Neural cell (in vitro differentiated cells): Measurements from ENCODE around the gene GRM3. TPM values are rescaled to one million over a fixed set of nuclear protein-coding genes. Genes with fewer than 3 reads are reported as not detected.
A peak's percentile ranks its signal among the peaks of the same experiment; 100 is the strongest.

Experiments
- H2AFZ ChIP-seq: fragments of 200-600, 300-800 bp; sonication (generic), shearing (Covaris generic); 2 replicates; pipeline ENCODE4 v1.6.0; 2014; ENCODE audit warnings: low read depth, mild to moderate bottlenecking, antibody characterized with exemption, low read length, moderate library complexity
- H3F3A ChIP-seq: fragments of 200-600 bp; shearing (Covaris generic); 2 replicates; pipeline ENCODE4 v1.6.1; 2016; ENCODE audit warnings: mild to moderate bottlenecking, moderate library complexity, mixed read lengths, antibody characterized with exemption, low read length; ENCODE audit not compliant: insufficient read depth, poor library complexity, severe bottlenecking
- H3K27ac ChIP-seq: fragments of 200-600, 300-800 bp; sonication (generic), shearing (Covaris generic); 2 replicates; pipeline ENCODE4 v1.5.1; 2014; ENCODE audit warnings: mild to moderate bottlenecking, low read length, moderate library complexity
- H3K27me3 ChIP-seq: fragments of 300-800, 200-600 bp; sonication (generic), shearing (Covaris generic); 2 replicates; pipeline ENCODE4 v1.6.0; 2014; ENCODE audit warnings: mild to moderate bottlenecking, low read depth, low read length, moderate library complexity; ENCODE audit not compliant: insufficient read depth
- H3K36me3 ChIP-seq: fragments of 300-800, 200-600 bp; sonication (generic), shearing (Covaris generic); 2 replicates; pipeline ENCODE4 v1.5.1; 2014; ENCODE audit warnings: mild to moderate bottlenecking, antibody characterized with exemption, low read length, moderate library complexity; ENCODE audit not compliant: insufficient read depth
- H3K4me2 ChIP-seq: fragments of 300-800, 200-600 bp; sonication (generic), shearing (Covaris generic); 2 replicates; pipeline ENCODE4 v1.6.0; 2014; ENCODE audit warnings: mild to moderate bottlenecking, low read length
- H3K4me3 ChIP-seq: fragments of 300-800, 200-600 bp; sonication (generic), shearing (Covaris generic); 2 replicates; pipeline ENCODE4 v1.5.1; 2014; ENCODE audit warnings: mild to moderate bottlenecking, low read length, moderate library complexity
- H3K79me2 ChIP-seq: fragments of 200-600 bp; shearing (Covaris generic); replicated peaks from 2 replicates; pipeline ENCODE4 v1.6.0; 2014; ENCODE audit warnings: mild to moderate bottlenecking, low read length, moderate library complexity; ENCODE audit not compliant: insufficient read depth
- H3K9ac ChIP-seq: fragments of 300-800, 200-600 bp; sonication (generic), shearing (Covaris generic); 2 replicates; pipeline ENCODE4 v1.6.1; 2016; ENCODE audit warnings: mild to moderate bottlenecking, low read length, mixed read lengths
- H3K9me2 ChIP-seq: fragments of 200-600 bp; shearing (Covaris generic); 2 replicates; pipeline ENCODE4 v1.6.1; 2016; ENCODE audit warnings: mild to moderate bottlenecking, low read length, mixed read lengths; ENCODE audit not compliant: insufficient read depth
- H3K9me3 ChIP-seq: fragments of 200-600, 300-800 bp; sonication (generic), shearing (Covaris generic); 2 replicates; pipeline ENCODE4 v1.6.1; 2016; ENCODE audit warnings: mild to moderate bottlenecking, mixed run types, low read length, moderate library complexity, mixed read lengths
- H4K20me1 ChIP-seq: fragments of 200-600 bp; shearing (Covaris generic); 2 replicates; pipeline ENCODE4 v1.6.1; 2016; ENCODE audit warnings: mild to moderate bottlenecking, mixed run types; ENCODE audit not compliant: insufficient read depth
- CTCF ChIP-seq: fragments of 450-650 bp; IDR thresholded peaks from 2 replicates; pipeline ENCODE4 v1.5.1; 2014; ENCODE audit warnings: antibody characterized with exemption, mild to moderate bottlenecking, moderate library complexity; ENCODE audit not compliant: poor library complexity, severe bottlenecking
- EP300 ChIP-seq: fragments of 450-650 bp; conservative IDR thresholded peaks from 2 replicates; pipeline ENCODE4 v1.6.1; 2014; ENCODE audit warnings: antibody characterized with exemption, mild to moderate bottlenecking, moderate library complexity; ENCODE audit not compliant: poor library complexity, severe bottlenecking
- MXI1 ChIP-seq: fragments of 450-650 bp; conservative IDR thresholded peaks from 2 replicates; pipeline ENCODE4 v1.6.1; 2014; ENCODE audit warnings: antibody characterized with exemption, mild to moderate bottlenecking; ENCODE audit not compliant: poor library complexity, severe bottlenecking
- RAD21 ChIP-seq: fragments of 450-650 bp; conservative IDR thresholded peaks from 2 replicates; pipeline ENCODE4 v1.6.1; 2014; ENCODE audit warnings: antibody characterized with exemption, mild to moderate bottlenecking, moderate library complexity
- SMC3 ChIP-seq: fragments of 450-650 bp; conservative IDR thresholded peaks from 2 replicates; pipeline ENCODE4 v1.6.1; 2014; ENCODE audit warnings: antibody characterized with exemption, mild to moderate bottlenecking, moderate library complexity; ENCODE audit not compliant: poor library complexity
- TAF1 ChIP-seq: IDR thresholded peaks from 2 replicates; pipeline ENCODE4 v1.6.1; 2012; ENCODE audit warnings: low read depth
- polyA plus RNA-seq: library from polyadenylated mRNA; depleted of rRNA; stranded (reverse); fragments of >200 nt; gene quantifications from 2 replicates; pipeline ENCODE4 v1.2.3, GENCODE V29; 2014

The GRM3 gene
- polyA plus RNA-seq, 1 donor from 2014 or later = 15.9 TPM

- Histone ChIP-seq H3K4me2 (no peak overlapping the region), H3K27ac (no peak overlapping the region)
Observed at GRCh38 chr7:86904949-86905834, 261.5 kb downstream of the GRM3 start.

DNA sequence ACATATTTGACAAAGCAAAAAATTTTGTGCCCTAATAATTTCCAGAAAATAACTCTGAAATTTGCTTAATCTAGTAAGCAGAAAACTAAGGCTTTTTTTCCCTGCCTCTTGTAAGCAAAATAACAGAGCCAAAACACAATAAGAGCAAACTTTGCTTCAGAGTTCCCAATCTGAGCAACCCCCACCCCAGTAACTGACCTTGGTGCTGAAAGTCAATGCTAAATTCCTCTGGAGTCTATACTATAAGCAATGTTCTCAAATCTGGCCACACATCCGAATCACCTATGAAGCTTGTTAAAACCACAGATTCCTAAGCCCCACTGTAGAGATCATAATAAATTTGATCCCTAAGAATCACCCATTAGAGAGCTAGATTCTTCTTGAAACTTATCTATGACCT, 265.2 kb downstream of the GRM3 start:
- H3K4me2 ChIP-seq = no peak overlapping the region

More at GRCh38 chr7:86904949-86905834, 261.5 kb downstream of the GRM3 start:
- TF ChIP-seq TAF1 (no peak), EP300 (no peak), CTCF (peak; percentile 85), MXI1 (no peak), RAD21 (peak; percentile 90), SMC3 (peak; percentile 91)
- Histone ChIP-seq H3F3A (no peaks in the 10 kb centered on the region), H4K20me1 (no peaks in the 10 kb centered on the region), H3K9me2 (no peaks in the 10 kb centered on the region), H2AFZ (no peak overlapping the region), H3K79me2 (no peaks in the 10 kb centered on the region), H3K9me3 (no peaks in the 10 kb centered on the region), H3K4me3 (no peak overlapping the region), H3K9ac (no peak overlapping the region), H3K36me3 (no peaks in the 10 kb centered on the region), H3K27me3 (no peaks in the 10 kb centered on the region)

More for the DNA sequence above, 265.2 kb downstream of the GRM3 start:
- H3K4me3 ChIP-seq = no peak overlapping the region
- H4K20me1 ChIP-seq = no peaks in the 10 kb centered on the region
- no peak overlapping the region for H3K27ac ChIP-seq
- H3K9ac ChIP-seq = no peak overlapping the region
- no peaks in the 10 kb centered on the region for H3K9me3 ChIP-seq
- H3F3A ChIP-seq = no peaks in the 10 kb centered on the region
- no peaks in the 10 kb centered on the region for H3K9me2 ChIP-seq
- H3K79me2 ChIP-seq = no peaks in the 10 kb centered on the region
- TF ChIP-seq RAD21 (no peak), MXI1 (no peak), CTCF (no peak), TAF1 (no peak), SMC3 (no peak)
- no peak overlapping the region for H2AFZ ChIP-seq
- no peaks in the 10 kb centered on the region for H3K36me3 ChIP-seq
- H3K27me3 ChIP-seq = no peaks in the 10 kb centered on the region
